H1 (cell line): ENCODE measurements around the gene SAMM50. TPM values are rescaled to one million over a fixed set of nuclear protein-coding genes. Genes with fewer than 3 reads are reported as not detected.

Experiments used
- CTCF ChIA-PET: fragments of 300-600 bp; sonication (Branson Sonifier 250); formaldehyde crosslinking; loops from one replicate; lab custom pipeline; 2021; ENCODE audit not compliant: partially characterized antibody; lab: Charles Lee
- POLR2A ChIA-PET: fragments of 300-600 bp; sonication (Branson Sonifier 250); formaldehyde crosslinking; loops from one replicate; lab custom pipeline; 2021; ENCODE audit warnings: inconsistent platforms; ENCODE audit not compliant: partially characterized antibody; lab: Charles Lee
- DNase-seq, 2 experiments: peaks; one replicate each; pipeline versions ENCODE4 v3.0.0 to v3.0.0-alpha.2; 2010 to 2022; ENCODE audit warnings: low spot score in 2 of 2, low read depth in 1 of 2, mixed read lengths in 1 of 2
- FAIRE-seq: peaks from 2 replicates; lab custom pipeline; 2011; peaks lifted over from hg19 to GRCh38; lab: Jason Lieb, UNC
- H2AFZ ChIP-seq: 2 replicates; pipeline ENCODE4 v1.8.1; 2012; ENCODE audit warnings: low read length, inconsistent platforms
- H2AK5ac ChIP-seq: 2 replicates; pipeline ENCODE4 v1.6.1; 2013; ENCODE audit warnings: low read depth, low read length
- H2BK120ac ChIP-seq: replicated peaks from 2 replicates; pipeline ENCODE3; 2013; ENCODE audit warnings: low read depth, low read length, inconsistent platforms
- H2BK12ac ChIP-seq: 2 replicates; pipeline ENCODE4 v1.6.1; 2013; ENCODE audit warnings: low read depth, low read length
- H2BK15ac ChIP-seq: 2 replicates; pipeline ENCODE4 v1.6.1; 2013; ENCODE audit warnings: low read length
- H2BK20ac ChIP-seq: 2 replicates; pipeline ENCODE4 v1.6.1; 2013; ENCODE audit warnings: low read length
- H2BK5ac ChIP-seq: 2 replicates; pipeline ENCODE4 v1.6.1; 2013; ENCODE audit warnings: low read depth, low read length
- H3K14ac ChIP-seq: 2 replicates; pipeline ENCODE4 v1.6.1; 2013; ENCODE audit warnings: inconsistent platforms; ENCODE audit not compliant: insufficient read length
- H3K18ac ChIP-seq: 2 replicates; pipeline ENCODE4 v1.6.1; 2013; ENCODE audit warnings: low read length; ENCODE audit errors: extremely low read depth
- H3K23ac ChIP-seq: 2 replicates; pipeline ENCODE4 v1.6.1; 2013; ENCODE audit warnings: inconsistent platforms; ENCODE audit not compliant: insufficient read length
- H3K23me2 ChIP-seq: 2 replicates; pipeline ENCODE4 v1.6.1; 2013; ENCODE audit warnings: low read depth, low read length
- H3K27ac ChIP-seq: 2 replicates; pipeline ENCODE4 v1.6.1; 2011; ENCODE audit warnings: low read depth, low read length, inconsistent platforms
- H3K27me3 ChIP-seq, 4 experiments: replicated peaks in 1 of 4; 1 replicate in 1 of 4; 2 replicates in 3 of 4; pipeline versions ENCODE4 v1.6.1 to v1.8.1; 2011 to 2013; ENCODE audit warnings: low read length in 3 of 4, mild to moderate bottlenecking in 3 of 4, inconsistent platforms in 2 of 4, mixed read lengths in 2 of 4, moderate library complexity in 1 of 4; ENCODE audit not compliant: control insufficient read depth in 3 of 4, insufficient read depth in 3 of 4; ENCODE audit errors: extremely low read depth in 1 of 4
- H3K36me3 ChIP-seq, 4 experiments: 2 replicates each; pipeline versions ENCODE4 v1.6.1 to v1.8.1; 2011 to 2013; ENCODE audit warnings: mild to moderate bottlenecking in 4 of 4, low read length in 3 of 4, moderate library complexity in 2 of 4, control low read depth in 1 of 4, inconsistent platforms in 1 of 4; ENCODE audit not compliant: insufficient read depth in 4 of 4, control insufficient read depth in 2 of 4
- H3K4ac ChIP-seq: replicated peaks from 2 replicates; pipeline ENCODE3; 2013; ENCODE audit warnings: low read length, low read depth, mixed read lengths, inconsistent platforms; ENCODE audit not compliant: insufficient read length
- H3K4me1 ChIP-seq, 4 experiments: replicated peaks in 1 of 4; 1 replicate in 1 of 4; 2 replicates in 3 of 4; pipeline versions ENCODE4 v1.6.1 to v1.8.1; 2011 to 2013; ENCODE audit warnings: low read length in 3 of 4, inconsistent platforms in 2 of 4, mixed read lengths in 1 of 4; ENCODE audit not compliant: insufficient read depth in 4 of 4, control insufficient read depth in 3 of 4
- H3K4me2 ChIP-seq, 2 experiments: 2 replicates each; pipeline versions ENCODE4 v1.6.1 to v1.8.1; 2011 to 2013; ENCODE audit warnings: low read depth in 2 of 2, low read length in 2 of 2, control low read depth in 1 of 2, inconsistent platforms in 1 of 2, mild to moderate bottlenecking in 1 of 2; ENCODE audit not compliant: insufficient read depth in 1 of 2
- H3K4me3 ChIP-seq, 4 experiments: fragments of 200-600, 300-600 bp in 1 of 4; sonication (generic), shearing (Covaris generic), sonication (Bioruptor Twin) in 1 of 4; 2 replicates each; pipeline versions ENCODE4 v1.5.1 to v1.8.1; 2011 to 2016; ENCODE audit warnings: low read length in 4 of 4, low read depth in 3 of 4, control low read depth in 2 of 4, inconsistent platforms in 2 of 4, mild to moderate bottlenecking in 2 of 4, mixed read lengths in 1 of 4, moderate library complexity in 1 of 4; ENCODE audit not compliant: insufficient read depth in 2 of 4; ENCODE audit errors: extremely low read depth in 1 of 4
- H3K56ac ChIP-seq: replicated peaks from 2 replicates; pipeline ENCODE3; 2013; ENCODE audit warnings: low read depth, mild to moderate bottlenecking, mixed read lengths, low read length, inconsistent platforms; ENCODE audit not compliant: insufficient read length
- H3K79me1 ChIP-seq: 2 replicates; pipeline ENCODE4 v1.6.1; 2013; ENCODE audit warnings: low read depth, low read length, control low read depth
- H3K79me2 ChIP-seq, 2 experiments: 2 replicates each; pipeline versions ENCODE4 v1.6.1 to v1.8.1; 2012 to 2013; ENCODE audit warnings: low read length in 2 of 2, mild to moderate bottlenecking in 2 of 2, inconsistent platforms in 1 of 2; ENCODE audit not compliant: insufficient read depth in 2 of 2, control insufficient read depth in 1 of 2
- H3K9ac ChIP-seq, 4 experiments: replicated peaks in 1 of 4; 1 replicate in 1 of 4; 2 replicates in 3 of 4; pipeline versions ENCODE4 v1.6.1 to v1.8.1; 2011 to 2013; ENCODE audit warnings: low read depth in 3 of 4, low read length in 3 of 4, control low read depth in 2 of 4, mild to moderate bottlenecking in 2 of 4, moderate library complexity in 2 of 4, inconsistent platforms in 1 of 4; ENCODE audit errors: extremely low read depth in 1 of 4
- H3K9me3 ChIP-seq, 2 experiments: 2 replicates each; pipeline versions ENCODE4 v1.6.1 to v1.8.1; 2012 to 2013; ENCODE audit warnings: mild to moderate bottlenecking in 2 of 2, moderate library complexity in 2 of 2, control low read depth in 1 of 2, inconsistent platforms in 1 of 2, low read depth in 1 of 2, low read length in 1 of 2, mixed read lengths in 1 of 2; ENCODE audit not compliant: insufficient read depth in 2 of 2
- H4K20me1 ChIP-seq, 2 experiments: replicated peaks in 1 of 2; 2 replicates each; pipeline versions ENCODE3 to v1.8.1; 2011 to 2013; ENCODE audit warnings: inconsistent platforms in 2 of 2, low read length in 2 of 2, mild to moderate bottlenecking in 1 of 2; ENCODE audit not compliant: insufficient read depth in 2 of 2, control insufficient read depth in 1 of 2
- H4K5ac ChIP-seq: 2 replicates; pipeline ENCODE4 v1.6.1; 2013; ENCODE audit warnings: low read length, low read depth, mixed read lengths, inconsistent platforms; ENCODE audit not compliant: insufficient read length
- H4K8ac ChIP-seq: 2 replicates; pipeline ENCODE4 v1.8.0; 2013; ENCODE audit warnings: mild to moderate bottlenecking, moderate library complexity, low read length, inconsistent platforms; ENCODE audit not compliant: insufficient read depth; ENCODE audit errors: extremely low read depth
- H4K91ac ChIP-seq: replicated peaks from 2 replicates; pipeline ENCODE3; 2013; ENCODE audit warnings: low read length, mixed read lengths, inconsistent platforms; ENCODE audit not compliant: insufficient read length
- CBX5 ChIP-seq: fragments of 300-800, 300-1000 bp; sonication (generic); IDR thresholded peaks from 2 replicates; pipeline ENCODE4 v1.7.1; 2016; ENCODE audit warnings: antibody characterized with exemption, low read length, low read depth
- GTF2F1 ChIP-seq: IDR thresholded peaks from 2 replicates; pipeline ENCODE4 v1.6.1; 2012; ENCODE audit warnings: low read depth, low read length, improper control_type of control experiment, borderline replicate concordance
- HDAC6 ChIP-seq: IDR thresholded peaks from one replicate; pipeline ENCODE4 v1.7.1; 2012; ENCODE audit warnings: low read depth, mild to moderate bottlenecking, inconsistent platforms, low read length, moderate library complexity
- MAFK ChIP-seq: IDR thresholded peaks from 2 replicates; pipeline ENCODE4 v1.6.1; 2012; ENCODE audit warnings: low read depth, mild to moderate bottlenecking, improper control_type of control experiment, low read length
- POU5F1 ChIP-seq: IDR thresholded peaks from 2 replicates; pipeline ENCODE4 v1.6.1; 2011; ENCODE audit warnings: low read depth, mild to moderate bottlenecking, low read length, moderate library complexity
- RFX5 ChIP-seq: IDR thresholded peaks from 2 replicates; pipeline ENCODE4 v1.6.1; 2011; ENCODE audit warnings: low read depth, low read length, improper control_type of control experiment, borderline replicate concordance
- SIN3A ChIP-seq, 2 experiments: IDR thresholded peaks in 1 of 2; conservative IDR thresholded peaks in 1 of 2; 2 replicates each; pipeline ENCODE4 v1.6.1; 2011 to 2012; ENCODE audit warnings: low read length in 2 of 2, improper control_type of control experiment in 1 of 2, low read depth in 1 of 2, mild to moderate bottlenecking in 1 of 2
- SP1 ChIP-seq: IDR thresholded peaks from 2 replicates; pipeline ENCODE4 v1.6.1; 2011; ENCODE audit warnings: low read depth, low read length
- TAF1 ChIP-seq: IDR thresholded peaks from 2 replicates; pipeline ENCODE4 v1.6.1; 2011; ENCODE audit warnings: mild to moderate bottlenecking, low read depth, low read length
- ZNF274 ChIP-seq: IDR thresholded peaks from 2 replicates; pipeline ENCODE4 v1.7.0; 2012; ENCODE audit warnings: low read length, borderline replicate concordance; ENCODE audit errors: extremely low read depth
- WGBS, 2 experiments: shearing (Covaris generic) in 1 of 2; methylation state at CpG; one replicate each; pipeline versions ENCODE4 v1.1.6 to v1.1.7; 2013 to 2015; ENCODE audit warnings: low lambda C conversion rate in 2 of 2, mixed read lengths in 2 of 2, inconsistent platforms in 1 of 2, low coverage in 1 of 2, missing lambda C conversion rate in 1 of 2; ENCODE audit not compliant: insufficient replicate concordance in 2 of 2, insufficient coverage in 1 of 2, insufficient read length in 1 of 2; ENCODE audit errors: extremely low coverage in 1 of 2, missing lambda C conversion rate in 1 of 2; 5-methylcytosine and 5-hydroxymethylcytosine counted together
- polyA plus RNA-seq, 7 experiments: library from polyadenylated mRNA; depleted of rRNA in 3 of 7; stranded (reverse) in 5 of 7; unstranded in 2 of 7; fragments of >200 nt in 5 of 7; fragments of 200-250 nt in 2 of 7; gene quantifications; 1 replicate in 5 of 7; 2 replicates in 1 of 7; 4 replicates in 1 of 7; pipeline versions ENCODE4 v1.2.1 to v1.2.3, GENCODE V29; 2011 to 2013; ENCODE audit warnings: missing spikeins in 2 of 7, mixed read lengths in 2 of 7
- total RNA-seq: library from RNA; stranded (reverse); fragmentation: NEBNext Ultra II Directional; extraction: Animal tissue kit (Norgen Biotek cat#: 25700); gene quantifications from 2 replicates; pipeline ENCODE4 v1.2.1, GENCODE V29; 2021
- TF ChIP-seq, protein P1 (sequence below): IDR thresholded peaks from 2 replicates; pipeline ENCODE4 v1.6.1; 2011; ENCODE audit warnings: low read length, improper control_type of control experiment

The SAMM50 gene
- total and polyA plus RNA-seq, 2 of the 8 experiments (the other 6 are each of a cell fraction or from before 2014, with no cell fraction given): 45.4 to 70.3 TPM

DNA sequence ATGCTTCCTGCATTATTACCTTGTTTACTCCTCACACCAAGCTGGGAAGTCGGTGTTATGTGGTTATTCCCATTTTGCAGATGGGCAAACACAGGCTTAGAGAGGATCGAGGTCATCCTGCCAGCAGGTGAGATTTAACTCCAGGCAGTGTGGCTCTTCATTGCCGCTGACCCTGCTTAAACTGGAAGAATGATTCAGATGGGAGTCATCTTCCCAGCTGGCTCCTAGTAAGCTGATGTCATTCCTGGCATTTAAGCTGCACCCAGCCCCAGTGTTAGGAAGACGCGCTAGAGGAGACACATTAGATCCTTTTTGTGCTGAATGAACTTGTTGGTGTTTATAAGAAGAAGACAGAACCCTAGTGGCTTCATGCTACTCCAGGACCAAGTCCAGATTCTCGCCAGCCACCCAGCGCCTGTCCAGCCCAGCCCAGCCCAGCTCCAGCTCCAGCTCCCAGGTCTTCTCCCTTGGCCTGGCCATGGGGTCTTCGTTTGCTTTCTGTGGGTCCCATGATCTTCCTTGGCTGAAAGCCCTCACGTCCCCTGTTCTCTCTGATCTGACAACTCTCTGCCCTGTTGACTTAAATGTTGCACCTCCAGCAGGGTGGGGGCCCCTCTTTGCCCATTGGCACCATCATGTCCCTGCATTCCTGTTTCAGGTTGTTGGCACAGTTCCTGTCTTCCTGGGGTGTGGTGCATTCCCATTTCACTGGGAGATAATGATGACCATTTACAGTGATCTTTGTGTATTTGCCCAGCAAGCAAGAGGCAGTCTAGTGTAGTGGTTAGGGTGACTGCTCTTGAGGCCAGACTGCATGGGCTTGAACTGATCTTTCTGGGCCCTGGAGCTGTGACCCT is 82.5 kb downstream of the SAMM50 start:
- POLR2A ChIA-PET: interaction anchor here (0.7 kb wide), 1 partner anchor 43 kb away, joined by 3 read pairs; no protein-coding TSS in a partner anchor
- H3K79me2 ChIP-seq: no peaks in the 10 kb centered on the region
- no peak overlapping the region for H2AK5ac ChIP-seq
- no peaks in the 10 kb centered on the region for H3K23me2 ChIP-seq
- no peak overlapping the region for H3K56ac ChIP-seq
- no peak overlapping the region for H4K8ac ChIP-seq
- WGBS, 2 experiments: 87% methylated on average over 9 of the region's 9 CpGs; no CpG with 5 or more reads in 1 of the 2 experiments
- no peak overlapping the region for H3K4me2 ChIP-seq
- H3K23ac ChIP-seq: no peak overlapping the region
- H2BK5ac ChIP-seq: no peak overlapping the region
- H3K4ac ChIP-seq: no peak overlapping the region
- no peak overlapping the region for H2BK15ac ChIP-seq
- no peak overlapping the region for H2AFZ ChIP-seq
- no peak for DNase-seq
- H3K9ac ChIP-seq: no peak overlapping the region
- CTCF ChIA-PET: interaction anchor here (0.6 to 4.1 kb wide), 10 partner anchors 10 to 281 kb away, joined by 3 to 13 read pairs (median 3); no protein-coding TSS in a partner anchor
- H3K4me3 ChIP-seq: no peak overlapping the region
- no peak overlapping the region for H4K5ac ChIP-seq
- no peak overlapping the region for H2BK20ac ChIP-seq
- H4K20me1 ChIP-seq: no peaks in the 10 kb centered on the region
- no peaks in the 10 kb centered on the region for H3K27me3 ChIP-seq
- no peak overlapping the region for H3K14ac ChIP-seq
- H2BK120ac ChIP-seq: no peak overlapping the region
- no peaks in the 10 kb centered on the region for H3K9me3 ChIP-seq
- H3K18ac ChIP-seq: no peak overlapping the region; the same call in 1 of the 2 replicates
- H3K36me3 ChIP-seq: no peaks in the 10 kb centered on the region
- H4K91ac ChIP-seq: no peak overlapping the region
- FAIRE-seq: no peak
- no peaks in the 10 kb centered on the region for H3K4me1 ChIP-seq
- no peak overlapping the region for H2BK12ac ChIP-seq
- no peak overlapping the region for H3K27ac ChIP-seq
- H3K79me1 ChIP-seq: no peaks in the 10 kb centered on the region; the same call in 1 of the 2 replicates
- TF ChIP-seq GTF2F1: no peak
- no peak for TF ChIP-seq RFX5
- TF ChIP-seq CBX5: no peak
- TF ChIP-seq, protein P1, sequence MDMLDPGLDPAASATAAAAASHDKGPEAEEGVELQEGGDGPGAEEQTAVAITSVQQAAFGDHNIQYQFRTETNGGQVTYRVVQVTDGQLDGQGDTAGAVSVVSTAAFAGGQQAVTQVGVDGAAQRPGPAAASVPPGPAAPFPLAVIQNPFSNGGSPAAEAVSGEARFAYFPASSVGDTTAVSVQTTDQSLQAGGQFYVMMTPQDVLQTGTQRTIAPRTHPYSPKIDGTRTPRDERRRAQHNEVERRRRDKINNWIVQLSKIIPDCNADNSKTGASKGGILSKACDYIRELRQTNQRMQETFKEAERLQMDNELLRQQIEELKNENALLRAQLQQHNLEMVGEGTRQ: no peak
- TF ChIP-seq ZNF274: no peak
- TF ChIP-seq SP1: no peak
- TF ChIP-seq HDAC6: no peak
- no peak for TF ChIP-seq SIN3A (conservative IDR thresholded peaks at IDR 0.05 in 1 of 2, IDR thresholded peaks at IDR 0.05 in 1 of 2; ENCODE audit: low read depth in 1 of 2, low read length in 2 of 2)
- no peak for TF ChIP-seq MAFK
- TF ChIP-seq POU5F1: no peak
- TF ChIP-seq TAF1: no peak
